Adrenal gland (tissue), 19 donors: ENCODE measurements around the gene TSLP. TPM values are rescaled to one million over a fixed set of nuclear protein-coding genes. Genes with fewer than 3 reads are reported as not detected.

Experiments used
- DNase-seq, 7 donors: peaks; one replicate each; pipeline ENCODE4 v3.0.0-alpha.2; 2019 to 2020
- H3K27ac ChIP-seq, 5 donors: fragments of 200-600 bp; sonication (generic) in 4 of 5; 1 replicate in 3 of 5; 2 replicates in 2 of 5; pipeline versions ENCODE4 v1.5.1 to v1.8.0; 2016 to 2020; ENCODE audit warnings: mild to moderate bottlenecking in 1 of 5
- H3K27me3 ChIP-seq: fragments of 200-600 bp; 2 replicates; pipeline ENCODE4 v1.8.0; 2021
- H3K36me3 ChIP-seq, 2 donors: fragments of 200-600 bp; replicated peaks in 1 of 2; 1 replicate in 1 of 2; 2 replicates in 1 of 2; pipeline versions ENCODE4 v1.5.1 to v1.8.0; 2018 to 2022
- H3K4me1 ChIP-seq, 2 donors: fragments of 200-600 bp; replicated peaks in 1 of 2; 1 replicate in 1 of 2; 2 replicates in 1 of 2; pipeline versions ENCODE4 v1.5.1 to v1.8.0; 2018 to 2021
- H3K4me3 ChIP-seq, 4 donors: fragments of 200-600 bp; sonication (generic) in 3 of 4; one replicate each; pipeline ENCODE4 v1.5.1; 2016 to 2018
- H3K9me3 ChIP-seq, 3 donors: fragments of 200-600 bp; sonication (generic) in 1 of 3; replicated peaks in 1 of 3; 1 replicate in 2 of 3; 2 replicates in 1 of 3; pipeline versions ENCODE4 v1.5.1 to v1.8.0; 2016 to 2021
- POLR2A ChIP-seq, 2 donors: fragments of 450-650 bp; IDR thresholded peaks; one replicate each; pipeline ENCODE4 v1.6.1; 2017; ENCODE audit warnings: antibody characterized with exemption in 2 of 2, mild to moderate bottlenecking in 2 of 2, moderate library complexity in 1 of 2
- WGBS, 4 donors: extraction: QIAGEN DNeasy Blood & Tissue Kit in 2 of 4; methylation state at CpG; one replicate each; pipeline versions ENCODE4 v1.1.5 to v1.1.7; 2013 to 2017; 5-methylcytosine and 5-hydroxymethylcytosine counted together
- intact Hi-C, 2 donors: fragments of 100-400 bp; cut with DNase I; formaldehyde crosslinking; loops; one replicate each; pipeline versions ENCODE4 v1.14.1 to v1.15.0; 2022 to 2023
- long read RNA-seq, 10 donors: library from polyadenylated mRNA in 3 of 10; unstranded in 2 of 10; stranded (forward) in 1 of 10; transcript quantifications; one replicate each; pipeline ENCODE4 v2.0.0 and lab custom pipeline, GENCODE V29; 2021 to 2026
- polyA plus RNA-seq, 3 donors: library from polyadenylated mRNA; stranded (reverse); fragments of 200-250 nt in 2 of 3; fragments of 350-450 nt in 1 of 3; fragmentation: Illumina TruSeq in 1 of 3; extraction: RNeasy Lipid Tissue Mini Kit (QIAGEN cat#74804) in 1 of 3; gene quantifications; one replicate each; pipeline ENCODE4 v1.2.3, GENCODE V29; 2013 to 2014
- total RNA-seq, 9 donors: library from RNA; depleted of rRNA in 4 of 9; stranded (reverse); fragments of >200 nt in 4 of 9; fragments of 120-200 nt in 1 of 9; fragmentation: NEBNext Ultra II Directional in 1 of 9; extraction: Animal tissue kit (Norgen Biotek cat#: 25700) in 1 of 9; gene quantifications; one replicate each; pipeline versions ENCODE4 v1.1.0 to v1.2.4, GENCODE V29; 2013 to 2023
- TF ChIP-seq, protein P1 (sequence below), 6 experiments: fragments of 450-650 bp in 4 of 6; fragments of 200-600 bp in 2 of 6; sonication (generic) in 1 of 6; IDR thresholded peaks; 1 replicate in 5 of 6; 2 replicates in 1 of 6; pipeline versions ENCODE4 v1.5.1 to v1.8.0; 2016 to 2021; ENCODE audit warnings: antibody characterized with exemption in 6 of 6, mild to moderate bottlenecking in 2 of 6, moderate library complexity in 1 of 6
- donor health status: healthy with polysubstance abuse.
- donor health status: Bipolar disorder and iron deficiency.
- donor health status: DM: yes; HTN: yes; CAD: no.
- donor health status: DM: no; HTN: no; CAD: no.
- donor health status: DM: no; HTN: no; CAD: no.
- donor health status: DM: yes; HTN: yes; CAD: no.

The TSLP gene
- total RNA-seq (1 to 10 TPM in 2 of 9 donors, under 1 TPM in 6, not detected in 1; 0.06 to 1.7 (median 0.81) TPM), polyA plus RNA-seq (1 to 10 TPM in 1 of 3 donors, under 1 TPM in 2; 0.33 to 1.1 (median 0.97) TPM)
- long read RNA-seq, donor 1, result 0 reads
- long read RNA-seq, donor 2, result 0 reads
- long read RNA-seq, donor 3, result 0 reads
- long read RNA-seq, donor 4, partial matches to known transcripts, result 0 of 3 reads
- long read RNA-seq, donor 4, other reads (novel, unspliced or antisense), result 1 of 3 reads
- long read RNA-seq, donor 5, partial matches to known transcripts, result 0 of 1 reads
- long read RNA-seq, donor 5, other reads (novel, unspliced or antisense), result 0 of 1 reads
- long read RNA-seq, donor 6, partial matches to known transcripts, result 0 of 4 reads
- long read RNA-seq, donor 6, other reads (novel, unspliced or antisense), result 0 of 4 reads
- long read RNA-seq, donor 7, result 0 reads
- long read RNA-seq, donor 8, result 0 reads
- long read RNA-seq, donor 9, result 0 reads
- long read RNA-seq, donor 10, result 0 reads

DNA sequence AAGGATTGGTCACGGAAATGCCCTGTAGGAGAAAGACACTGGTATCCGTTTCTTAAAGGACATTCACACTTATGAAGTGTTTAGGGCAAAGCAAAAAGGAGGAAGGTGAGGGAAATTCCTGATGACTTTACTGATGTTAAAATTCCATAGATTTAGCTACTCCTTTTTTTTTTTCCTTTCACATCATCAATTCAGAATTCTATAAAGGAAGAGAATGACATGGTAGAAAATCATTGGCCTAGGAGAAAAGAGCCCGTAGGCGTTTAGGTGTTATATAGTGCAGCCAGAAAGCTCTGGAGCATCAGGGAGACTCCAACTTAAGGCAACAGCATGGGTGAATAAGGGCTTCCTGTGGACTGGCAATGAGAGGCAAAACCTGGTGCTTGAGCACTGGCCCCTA lies at the start of gene TSLP:
Gene TSLP (plus strand): TSS at position 301 of the 400 bp plus-strand sequence. CDS start 178 bp downstream, outside the sequence.
- intact Hi-C loops, result no loop called here

DNA sequence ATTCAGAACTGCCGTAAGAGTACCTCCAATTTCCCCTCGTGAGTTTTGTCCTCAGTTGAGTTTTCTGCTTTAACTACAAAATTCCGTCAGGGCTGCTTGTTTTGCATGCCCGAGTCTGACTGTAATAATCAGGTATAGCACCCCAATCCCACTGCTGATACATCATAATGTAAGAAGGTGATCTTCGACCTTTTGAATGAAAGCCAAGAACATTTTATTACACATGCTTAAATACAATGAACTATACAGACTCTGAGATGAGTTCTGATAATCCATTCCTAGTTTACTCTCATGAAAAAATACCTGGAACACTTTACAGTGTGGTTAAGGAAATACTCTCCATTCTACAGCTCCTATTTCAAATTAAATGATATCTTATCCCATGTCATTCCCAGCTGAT lies 49.2 kb upstream of the TSLP start:
- no peak overlapping the region for H3K4me3 ChIP-seq
- H3K27ac ChIP-seq, result no peak overlapping the region
- no peaks in the 10 kb centered on the region for H3K27me3 ChIP-seq
- TF ChIP-seq POLR2A (IDR thresholded peaks at IDR 0.05), result no peak
- TF ChIP-seq, protein P1, sequence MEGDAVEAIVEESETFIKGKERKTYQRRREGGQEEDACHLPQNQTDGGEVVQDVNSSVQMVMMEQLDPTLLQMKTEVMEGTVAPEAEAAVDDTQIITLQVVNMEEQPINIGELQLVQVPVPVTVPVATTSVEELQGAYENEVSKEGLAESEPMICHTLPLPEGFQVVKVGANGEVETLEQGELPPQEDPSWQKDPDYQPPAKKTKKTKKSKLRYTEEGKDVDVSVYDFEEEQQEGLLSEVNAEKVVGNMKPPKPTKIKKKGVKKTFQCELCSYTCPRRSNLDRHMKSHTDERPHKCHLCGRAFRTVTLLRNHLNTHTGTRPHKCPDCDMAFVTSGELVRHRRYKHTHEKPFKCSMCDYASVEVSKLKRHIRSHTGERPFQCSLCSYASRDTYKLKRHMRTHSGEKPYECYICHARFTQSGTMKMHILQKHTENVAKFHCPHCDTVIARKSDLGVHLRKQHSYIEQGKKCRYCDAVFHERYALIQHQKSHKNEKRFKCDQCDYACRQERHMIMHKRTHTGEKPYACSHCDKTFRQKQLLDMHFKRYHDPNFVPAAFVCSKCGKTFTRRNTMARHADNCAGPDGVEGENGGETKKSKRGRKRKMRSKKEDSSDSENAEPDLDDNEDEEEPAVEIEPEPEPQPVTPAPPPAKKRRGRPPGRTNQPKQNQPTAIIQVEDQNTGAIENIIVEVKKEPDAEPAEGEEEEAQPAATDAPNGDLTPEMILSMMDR (IDR thresholded peaks at IDR 0.05), result no peak
- 59 to 67% (median 66%) methylated on average over 5 of the region's 5 CpGs for WGBS, 4 donors
- H3K36me3 ChIP-seq, result no peaks in the 10 kb centered on the region
- intact Hi-C loops, result no loop called here
- no peak for DNase-seq
- no peaks in the 10 kb centered on the region for H3K9me3 ChIP-seq
- no peaks in the 10 kb centered on the region for H3K4me1 ChIP-seq

More for the DNA sequence above, at the start of gene TSLP:
- no peak for TF ChIP-seq POLR2A (IDR thresholded peaks at IDR 0.05)
- TF ChIP-seq, protein P1 (IDR thresholded peaks at IDR 0.05), result no peak
- Histone ChIP-seq H3K27ac (no peak within 1 kb of the TSS), H3K9me3 (no peaks in the 10 kb centered on the region), H3K4me3 (peak within 1 kb of the TSS in 1 of 4 donors; percentile 66), H3K27me3 (peaks cover 27% of the 10 kb centered on the region), H3K4me1 (peaks cover 0 to 7% of the 10 kb centered on the region in 2 donors), H3K36me3 (no peaks in the 10 kb centered on the region)
- DNase-seq, result no peak
- 64 to 86% (median 67%) methylated on average over 4 of the region's 4 CpGs for WGBS, 4 donors

DNA sequence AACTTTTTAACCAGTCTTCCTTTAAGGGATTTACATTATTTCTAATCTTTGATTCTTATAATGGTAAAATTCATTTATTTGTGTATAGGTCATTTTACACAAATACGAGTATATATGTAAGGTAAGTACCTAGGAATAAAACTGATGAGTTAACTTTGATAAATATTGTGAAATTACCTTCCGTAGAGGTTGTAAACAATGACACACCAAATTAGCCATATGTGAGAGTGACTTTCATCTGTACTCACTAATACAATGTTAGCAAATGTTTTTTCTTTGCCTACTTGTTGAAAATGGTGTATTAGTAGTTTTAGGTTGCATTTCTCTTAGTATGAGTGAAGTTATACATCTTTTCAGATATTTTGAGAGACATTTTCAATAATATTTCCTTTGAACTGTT lies 42.6 kb upstream of the TSLP start:
- no peak for DNase-seq
- TF ChIP-seq, protein P1 (IDR thresholded peaks at IDR 0.05), result no peak
- TF ChIP-seq POLR2A (IDR thresholded peaks at IDR 0.05), result no peak
- Histone ChIP-seq H3K27me3 (no peaks in the 10 kb centered on the region), H3K4me1 (no peaks in the 10 kb centered on the region), H3K9me3 (no peaks in the 10 kb centered on the region), H3K36me3 (no peaks in the 10 kb centered on the region), H3K27ac (no peak overlapping the region), H3K4me3 (no peak overlapping the region)
- WGBS, 4 donors, result 70 to 83% (median 77%) methylated on average over 2 of the region's 2 CpGs
- intact Hi-C loops, result no loop called here

DNA sequence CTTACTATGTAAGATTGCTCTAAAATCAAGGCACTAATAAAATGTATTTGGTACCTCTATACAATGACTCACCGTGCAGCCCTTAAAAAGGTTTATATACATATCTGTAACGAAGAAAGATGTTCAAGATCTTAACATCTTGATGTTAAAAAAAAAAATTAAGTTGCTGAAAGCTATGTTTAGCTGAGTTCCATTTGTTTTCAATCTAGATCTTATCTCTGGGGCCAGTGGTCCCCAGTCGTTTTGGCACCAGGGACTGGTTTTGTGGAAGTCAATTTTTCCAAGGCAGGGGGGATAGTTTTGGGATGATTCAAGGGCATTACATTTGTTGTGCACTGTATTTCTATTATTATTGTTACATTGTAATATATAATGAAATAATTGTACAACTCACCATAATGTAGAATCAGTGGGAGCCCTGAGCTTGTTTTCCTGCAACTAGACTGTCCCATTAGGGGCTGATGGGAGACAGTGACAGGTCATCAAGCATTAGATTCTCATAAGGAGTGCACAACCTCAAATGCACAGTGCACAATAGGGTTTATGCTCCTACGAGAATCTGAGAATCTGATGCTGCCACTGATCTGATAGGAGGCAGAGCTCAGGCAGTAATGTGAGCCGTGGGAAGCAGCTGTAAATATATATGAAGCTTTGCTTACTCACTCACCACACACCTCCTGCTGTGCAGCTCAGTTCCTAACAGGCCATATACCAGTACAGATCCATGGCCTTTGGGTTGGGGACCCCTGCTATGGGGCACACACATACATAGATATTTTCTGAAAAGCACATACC lies 27.6 kb upstream of the TSLP start:
- no peak for DNase-seq
- Histone ChIP-seq H3K27me3 (no peaks in the 10 kb centered on the region), H3K9me3 (no peaks in the 10 kb centered on the region), H3K4me3 (no peak overlapping the region), H3K36me3 (no peaks in the 10 kb centered on the region), H3K27ac (no peak overlapping the region), H3K4me1 (no peaks in the 10 kb centered on the region)
- intact Hi-C loops, result no loop called here
- 35 to 42% (median 41%) methylated on average over 5 of the region's 5 CpGs for WGBS, 4 donors
- TF ChIP-seq POLR2A (IDR thresholded peaks at IDR 0.05), result no peak
- TF ChIP-seq, protein P1 (IDR thresholded peaks at IDR 0.05), result no peak
